ENCODE data around the gene DPY19L1. TPM values are rescaled to one million over a fixed set of nuclear protein-coding genes. Genes with fewer than 3 reads are reported as not detected.
"Not testable (repeated sequence)": the region's sequence is repeated elsewhere in the genome, so short reads cannot be mapped to it uniquely, and the experiment has no call there.

The DPY19L1 gene
- total and polyA plus RNA-seq, 2 donors (not counting 3 experiments of a cell fraction or from before 2014, with no cell fraction given): 30.9 to 53.1 TPM

GRCh38 chr7:34982371-34983019 is 54.8 kb downstream of the DPY19L1 start:
- no peak for TF ChIP-seq EZH2 (IDR thresholded peaks at IDR 0.05; ENCODE audit: borderline replicate concordance, low read depth, low read length, severe bottlenecking)
- DNase-seq (ENCODE audit: low read depth, low spot score) (no peak), FAIRE-seq (no peak)
- peaks cover 2% of the 10 kb centered on the region for H3K9me1 ChIP-seq (replicated peaks; ENCODE audit: control insufficient read depth, extremely low read depth, insufficient read depth, low read length)
- CTCF ChIA-PET: no interaction called here
- dilution Hi-C loops (cut with MboI; ENCODE audit: extremely low pct_ligation_motif_present, low sequenced_read_pairs): no loop called here
- POLR2A ChIA-PET: no interaction called here
- H3K27ac ChIP-seq (ENCODE audit: insufficient read depth, low read depth, low read length): no peak overlapping the region
- H3K9me3 ChIP-seq (replicated peaks; ENCODE audit: control insufficient read depth, insufficient read depth, low read length): no peaks in the 10 kb centered on the region
- no peaks in the 10 kb centered on the region for H4K20me1 ChIP-seq (replicated peaks; ENCODE audit: control insufficient read depth, extremely low read depth, insufficient read depth, low read length)
- H3K4me3 ChIP-seq (replicated peaks in 1 of 3; ENCODE audit: insufficient read depth in 1 of 3, low read depth in 1 of 3, low read length in 3 of 3): no peak overlapping the region
- no peak overlapping the region for H3K4me2 ChIP-seq (ENCODE audit: insufficient read depth, low read length)
- no peaks in the 10 kb centered on the region for H3K27me3 ChIP-seq (ENCODE audit: control insufficient read depth in 2 of 2, insufficient read depth in 2 of 2, low read length in 2 of 2)
- H3K4me1 ChIP-seq (ENCODE audit: control insufficient read depth, extremely low read depth, insufficient read depth, low read length): no peaks in the 10 kb centered on the region
- H3K9ac ChIP-seq (replicated peaks; ENCODE audit: extremely low read depth, insufficient read depth, low read length): no peak overlapping the region
- BruUV-seq (replicated peaks): no TSS peak
- H2AFZ ChIP-seq (ENCODE audit: low read depth, low read length): no peak overlapping the region
- intact Hi-C loops (cut with micrococcal nuclease): no loop called here
- peaks cover 2% of the 10 kb centered on the region for H3K79me2 ChIP-seq (ENCODE audit: control insufficient read depth, insufficient read depth, low read length)
- no peaks in the 10 kb centered on the region for H3K36me3 ChIP-seq (ENCODE audit: control insufficient read depth in 2 of 2, extremely low read depth in 1 of 2, insufficient read depth in 2 of 2, low read length in 2 of 2)

DNA sequence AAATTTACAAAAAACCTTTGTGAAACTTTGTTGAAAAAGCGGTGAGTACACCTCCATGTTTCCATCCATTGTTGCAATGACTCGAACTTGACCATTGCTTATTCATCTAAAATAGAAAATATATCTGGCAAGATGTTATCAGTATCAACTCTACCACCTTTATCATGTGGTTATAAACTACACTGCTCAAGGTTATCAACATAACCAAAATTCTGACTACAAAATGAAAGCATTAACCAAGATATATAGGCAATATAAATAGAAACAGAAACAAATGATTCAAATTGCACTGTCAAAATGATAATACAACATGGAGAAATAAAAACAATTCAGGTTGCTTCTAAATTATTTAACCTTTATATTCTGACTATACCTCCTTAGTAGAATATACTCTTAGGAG is 58.2 kb downstream of the DPY19L1 start:
- CTCF ChIA-PET; POLR2A ChIA-PET; H3K4me3 ChIP-seq (replicated peaks in 1 of 3; ENCODE audit: insufficient read depth in 1 of 3, low read depth in 1 of 3, low read length in 3 of 3); DNase-seq (ENCODE audit: low read depth, low spot score); H3K27me3 ChIP-seq (ENCODE audit: control insufficient read depth in 2 of 2, insufficient read depth in 2 of 2, low read length in 2 of 2); H4K20me1 ChIP-seq (replicated peaks; ENCODE audit: control insufficient read depth, extremely low read depth, insufficient read depth, low read length); H3K4me1 ChIP-seq (ENCODE audit: control insufficient read depth, extremely low read depth, insufficient read depth, low read length); H3K9me1 ChIP-seq (replicated peaks; ENCODE audit: control insufficient read depth, extremely low read depth, insufficient read depth, low read length); dilution Hi-C loops (cut with MboI; ENCODE audit: extremely low pct_ligation_motif_present, low sequenced_read_pairs); H3K36me3 ChIP-seq (ENCODE audit: control insufficient read depth in 2 of 2, extremely low read depth in 1 of 2, insufficient read depth in 2 of 2, low read length in 2 of 2); H3K79me2 ChIP-seq (ENCODE audit: control insufficient read depth, insufficient read depth, low read length); H3K27ac ChIP-seq (ENCODE audit: insufficient read depth, low read depth, low read length); H3K4me2 ChIP-seq (ENCODE audit: insufficient read depth, low read length); H3K9ac ChIP-seq (replicated peaks; ENCODE audit: extremely low read depth, insufficient read depth, low read length); H3K9me3 ChIP-seq (replicated peaks; ENCODE audit: control insufficient read depth, insufficient read depth, low read length); intact Hi-C loops (cut with micrococcal nuclease); H2AFZ ChIP-seq (ENCODE audit: low read depth, low read length); BruUV-seq (replicated peaks); FAIRE-seq: not testable (repeated sequence)
